Measurements from ENCODE around the gene HPS4. TPM values are rescaled to one million over a fixed set of nuclear protein-coding genes. Genes with fewer than 3 reads are reported as not detected.

Gene HPS4
- total and polyA plus RNA-seq, 4 experiments from 2014 or later = 7.9 to 59.7 (median 36.9) TPM

DNA sequence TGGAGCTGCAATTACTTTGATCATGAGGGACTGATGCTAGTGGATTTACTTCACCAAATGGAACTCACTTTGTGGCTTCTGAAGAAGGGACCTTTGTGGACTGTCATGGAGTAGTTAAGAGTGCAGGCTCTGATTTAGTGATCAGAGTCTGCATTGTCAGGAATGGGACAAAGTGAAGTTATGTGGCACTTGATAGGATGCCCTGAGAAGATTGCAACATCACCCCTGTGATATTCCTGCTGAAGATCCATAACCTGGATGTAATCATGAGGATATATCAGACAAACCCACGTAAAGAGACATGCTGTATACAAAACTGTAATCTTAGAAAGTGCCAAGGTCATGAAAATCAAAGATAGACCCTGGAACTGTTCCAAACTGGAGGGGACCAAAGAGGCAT, 30.3 kb upstream of the HPS4 start:
- intact Hi-C loops (cut with micrococcal nuclease) = loop anchor here (5.0 kb wide), 1 partner anchor 78 kb away; the partner anchor contains the start of gene TPST2
- no peak overlapping the region for H3K27ac ChIP-seq (ENCODE audit: low read depth, low read length)
- no peak overlapping the region for H3K4me3 ChIP-seq (ENCODE audit: low read length in 2 of 2)
- no peak for DNase-seq
- peak overlapping the region in 6 of 8 donors; percentile 43 to 100 (median 99) for H3K4me3 Mint-ChIP-seq
- ChIA-PET CTCF (ENCODE audit: partially characterized antibody) (interaction anchor here (1.5 kb wide), 1 partner anchor 130 kb away, joined by 4 read pairs; no protein-coding TSS in a partner anchor), POLR2A (ENCODE audit: partially characterized antibody) (interaction anchor here (0.5 to 5.5 kb wide), 5 partner anchors 30 to 1207 kb away, joined by 3 to 68 read pairs (median 4); partner anchors contain the start of genes HPS4 and SRRD)
- H3K36me3 Mint-ChIP-seq = peaks cover 10 to 31% of the 10 kb centered on the region in 2 donors
- H3K27ac Mint-ChIP-seq = peak overlapping the region in 3 of 7 donors; percentile 6 to 100 (median 95)
- H3K4me1 ChIP-seq (ENCODE audit: insufficient read depth, low read length) = peaks cover 21% of the 10 kb centered on the region
- peaks cover 14% of the 10 kb centered on the region for H3K36me3 ChIP-seq (ENCODE audit: insufficient read depth, low read length)
- no peaks in the 10 kb centered on the region for H3K9me3 Mint-ChIP-seq
- H3K9me3 ChIP-seq (ENCODE audit: control insufficient read depth in 1 of 2, low read length in 2 of 2) = no peaks in the 10 kb centered on the region
- no peaks in the 10 kb centered on the region for H3K27me3 Mint-ChIP-seq
- H3K27me3 ChIP-seq (ENCODE audit: insufficient read depth, low read length) = no peaks in the 10 kb centered on the region
- H3K4me1 Mint-ChIP-seq = peaks cover 26 to 46% (median 39%) of the 10 kb centered on the region in 4 donors

DNA sequence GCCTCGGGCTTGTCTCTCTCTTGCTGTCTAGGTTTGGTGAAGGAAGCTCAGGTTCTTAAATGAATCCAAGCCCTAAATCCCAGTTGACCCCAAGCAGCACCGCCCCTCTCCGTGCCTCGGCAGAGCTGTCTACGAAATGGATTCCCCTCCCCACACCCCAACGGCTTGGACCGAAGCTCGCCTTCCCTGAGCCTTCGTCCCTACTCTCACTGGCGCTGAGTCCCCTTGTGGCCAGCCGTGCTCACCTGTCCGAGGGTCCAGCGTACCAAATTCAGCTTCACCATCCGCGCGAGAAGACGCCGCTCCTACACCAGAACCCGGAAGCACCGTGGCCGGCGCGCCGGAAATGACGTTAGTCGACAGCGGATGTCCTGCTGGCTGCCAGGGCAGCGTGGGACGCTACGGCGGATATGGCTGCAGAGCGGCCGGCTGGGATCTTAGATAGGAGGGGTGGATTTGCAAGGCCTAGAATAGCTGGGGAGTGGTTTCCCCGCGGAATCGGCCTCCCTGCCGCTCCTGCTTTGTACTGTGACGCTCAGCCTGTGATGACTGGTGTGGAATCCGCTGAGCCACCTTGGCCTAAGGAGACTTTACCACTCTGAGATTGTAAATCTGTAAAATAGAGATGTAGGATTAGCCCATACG, 28.7 kb upstream of the HPS4 start, which contains the start of gene TFIP11:
TFIP11 (minus strand) TSS at position 325 of the 645 bp plus-strand sequence. CDS start 2,201 bp downstream, outside the sequence.
- peak within 1 kb of the TSS; percentile 95 to 100 (median 100) for H3K27ac Mint-ChIP-seq
- H3K27ac ChIP-seq (ENCODE audit: low read depth, low read length) = peak within 1 kb of the TSS; percentile 94

DNA sequence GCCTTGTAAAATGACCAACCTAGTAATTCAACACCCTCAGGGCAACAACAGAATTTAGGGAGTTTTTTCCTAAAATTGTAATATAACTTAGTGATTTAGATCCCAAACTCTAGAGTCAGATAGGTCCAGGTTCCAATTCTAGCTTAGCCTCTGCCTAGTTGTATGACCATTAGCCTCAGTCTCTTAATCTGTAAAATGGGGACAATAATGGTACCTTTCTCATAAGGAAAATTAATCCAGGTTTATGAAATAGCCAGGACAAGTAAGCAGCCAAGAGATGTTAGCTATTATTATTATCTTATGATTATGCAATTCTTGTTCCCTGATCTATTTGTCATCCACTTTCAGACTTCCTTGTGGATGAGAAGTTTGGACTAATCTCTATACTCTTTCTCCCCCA, 24.6 kb upstream of the HPS4 start:
- Histone ChIP-seq H3K4me1 (ENCODE audit: insufficient read depth, low read length) (peaks cover 32% of the 10 kb centered on the region), H3K4me3 (ENCODE audit: low read length in 2 of 2) (no peak overlapping the region), H3K27ac (ENCODE audit: low read depth, low read length) (no peak overlapping the region), H3K9me3 (ENCODE audit: control insufficient read depth in 1 of 2, low read length in 2 of 2) (no peaks in the 10 kb centered on the region), H3K27me3 (ENCODE audit: insufficient read depth, low read length) (no peaks in the 10 kb centered on the region), H3K36me3 (ENCODE audit: insufficient read depth, low read length) (peaks cover 60% of the 10 kb centered on the region)
- no peak for DNase-seq
- intact Hi-C loops (cut with micrococcal nuclease) = no loop called here
- peaks cover 0 to 2% (median 0%) of the 10 kb centered on the region in 8 donors for H3K9me3 Mint-ChIP-seq
- H3K27ac Mint-ChIP-seq = no peak overlapping the region
- CTCF ChIA-PET (ENCODE audit: partially characterized antibody) = no interaction called here
- no peak overlapping the region for H3K4me3 Mint-ChIP-seq
- peaks cover 40 to 73% of the 10 kb centered on the region in 2 donors for H3K36me3 Mint-ChIP-seq
- POLR2A ChIA-PET (ENCODE audit: partially characterized antibody) = no interaction called here
- peaks cover 30 to 53% (median 44%) of the 10 kb centered on the region in 4 donors for H3K4me1 Mint-ChIP-seq
- H3K27me3 Mint-ChIP-seq = no peaks in the 10 kb centered on the region

More for the DNA sequence above, 28.7 kb upstream of the HPS4 start, which contains the start of gene TFIP11:
- no peaks in the 10 kb centered on the region for H3K27me3 Mint-ChIP-seq
- H3K4me1 ChIP-seq (ENCODE audit: insufficient read depth, low read length) = peaks cover 21% of the 10 kb centered on the region
- peaks cover 11 to 41% of the 10 kb centered on the region in 2 donors for H3K36me3 Mint-ChIP-seq
- H3K4me3 Mint-ChIP-seq = peak within 1 kb of the TSS; percentile 99 to 100 (median 99)
- H3K9me3 Mint-ChIP-seq = no peaks in the 10 kb centered on the region
- H3K27me3 ChIP-seq (ENCODE audit: insufficient read depth, low read length) = no peaks in the 10 kb centered on the region
- H3K4me1 Mint-ChIP-seq = peaks cover 26 to 46% (median 40%) of the 10 kb centered on the region in 4 donors
- H3K36me3 ChIP-seq (ENCODE audit: insufficient read depth, low read length) = peaks cover 24% of the 10 kb centered on the region
- ChIA-PET POLR2A (ENCODE audit: partially characterized antibody) (interaction anchor here (0.9 to 5.5 kb wide), 13 partner anchors 8 to 162 kb away, joined by 3 to 68 read pairs (median 5); partner anchors contain the start of genes HPS4, SRRD and TPST2), CTCF (ENCODE audit: partially characterized antibody) (interaction anchor here (0.6 to 2.0 kb wide), 6 partner anchors 9 to 131 kb away, joined by 3 to 11 read pairs (median 4); partner anchors contain the start of genes HPS4 and SRRD)
- H3K9me3 ChIP-seq (ENCODE audit: control insufficient read depth in 1 of 2, low read length in 2 of 2) = no peaks in the 10 kb centered on the region
- intact Hi-C loops (cut with micrococcal nuclease) = loop anchor here (1.0 to 5.0 kb wide), 3 partner anchors 29 to 160 kb away; partner anchors contain the start of genes HPS4, SRRD and TPST2
- DNase-seq = peak; percentile 83 to 90 (median 84)
- H3K4me3 ChIP-seq (ENCODE audit: low read length in 2 of 2) = peak within 1 kb of the TSS; percentile 83 to 90

DNA sequence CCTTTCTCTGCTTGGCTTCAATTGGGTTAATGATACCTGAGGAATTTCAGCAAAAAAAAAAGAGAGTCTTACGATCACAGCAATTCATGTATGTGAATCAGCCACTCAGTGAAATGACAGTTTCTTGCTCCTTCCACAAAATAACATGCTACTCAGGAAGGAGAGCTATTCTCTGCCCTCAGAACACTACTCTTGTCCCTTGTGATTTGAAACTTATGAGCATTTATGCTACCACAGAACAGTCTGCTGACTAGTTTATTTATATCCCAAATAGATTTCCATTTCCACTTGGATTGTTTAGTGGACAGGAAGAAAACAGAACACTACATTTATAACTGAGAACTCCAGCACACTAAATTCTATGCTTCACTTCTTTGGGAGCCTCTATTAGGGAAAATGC, 20.2 kb upstream of the HPS4 start:
- H3K36me3 Mint-ChIP-seq = peaks cover 52 to 76% of the 10 kb centered on the region in 2 donors
- peaks cover 16 to 27% (median 23%) of the 10 kb centered on the region in 4 donors for H3K4me1 Mint-ChIP-seq
- H3K27ac Mint-ChIP-seq = peak overlapping the region in 6 of 7 donors; percentile 42 to 93 (median 80)
- Histone ChIP-seq H3K4me3 (ENCODE audit: low read length in 2 of 2) (no peak overlapping the region), H3K36me3 (ENCODE audit: insufficient read depth, low read length) (peaks cover 85% of the 10 kb centered on the region), H3K4me1 (ENCODE audit: insufficient read depth, low read length) (peaks cover 22% of the 10 kb centered on the region), H3K27ac (ENCODE audit: low read depth, low read length) (no peak overlapping the region), H3K27me3 (ENCODE audit: insufficient read depth, low read length) (no peaks in the 10 kb centered on the region), H3K9me3 (ENCODE audit: control insufficient read depth in 1 of 2, low read length in 2 of 2) (no peaks in the 10 kb centered on the region)
- POLR2A ChIA-PET (ENCODE audit: partially characterized antibody) = interaction anchor here (1.0 to 7.8 kb wide), 9 partner anchors 8 to 170 kb away, joined by 3 to 40 read pairs (median 5); partner anchors contain the start of genes HPS4, SRRD and TFIP11
- CTCF ChIA-PET (ENCODE audit: partially characterized antibody) = interaction anchor here (0.8 to 4.4 kb wide), 16 partner anchors 9 to 169 kb away, joined by 3 to 32 read pairs (median 4); partner anchors contain the start of genes HPS4, MIAT, SRRD and TFIP11
- H3K27me3 Mint-ChIP-seq = no peaks in the 10 kb centered on the region
- DNase-seq = no peak
- intact Hi-C loops (cut with micrococcal nuclease) = loop anchor here (1.0 kb wide), 1 partner anchor 162 kb away; no protein-coding TSS in a partner anchor
- H3K4me3 Mint-ChIP-seq = peak overlapping the region in 2 of 8 donors; percentile 56 to 76
- H3K9me3 Mint-ChIP-seq = peaks cover 0 to 4% (median 0%) of the 10 kb centered on the region in 8 donors

DNA sequence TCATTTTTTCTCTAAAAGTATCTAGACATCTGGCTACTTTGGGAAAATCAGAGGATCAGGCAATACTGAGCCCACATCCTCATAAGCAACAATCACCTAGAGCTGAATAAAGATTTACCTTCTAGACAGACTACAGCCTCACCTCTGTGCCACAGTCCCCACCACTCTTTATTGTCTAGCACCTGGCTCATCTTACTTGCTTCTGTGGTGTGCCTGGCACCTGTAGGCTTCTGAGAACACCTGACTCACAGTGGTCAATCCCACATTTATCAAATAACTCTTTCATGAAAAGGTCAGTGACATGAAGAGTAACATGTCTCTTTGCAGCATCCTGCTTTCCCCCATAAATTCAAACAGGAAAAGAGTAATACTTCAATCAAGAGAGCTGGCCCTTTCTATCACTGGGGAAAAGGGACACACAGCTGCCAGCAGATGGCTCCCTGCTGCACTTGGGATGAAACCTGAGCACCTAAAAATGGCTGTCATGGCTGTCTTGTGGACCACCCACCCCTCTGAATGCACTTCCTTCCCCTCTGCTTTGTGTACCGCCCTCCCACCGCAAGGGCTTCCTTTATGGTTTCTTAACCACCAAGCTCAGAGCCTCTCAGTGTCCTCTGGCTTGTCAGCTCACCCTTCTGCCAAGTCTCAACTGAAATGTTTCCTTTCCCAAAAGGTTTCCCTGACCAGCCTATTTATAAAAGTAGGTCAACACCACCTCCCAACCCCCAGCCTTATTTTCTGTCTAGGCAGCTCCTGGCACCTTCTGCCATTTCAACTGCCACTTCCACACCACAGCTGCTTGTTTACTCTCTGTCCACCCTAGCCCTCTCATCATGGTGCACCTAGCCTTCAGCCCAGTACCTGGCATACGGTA, 19.3 kb upstream of the HPS4 start:
- H3K27ac Mint-ChIP-seq = peak overlapping the region; percentile 57 to 93 (median 79)
- ChIA-PET POLR2A (ENCODE audit: partially characterized antibody) (interaction anchor here (1.0 to 7.8 kb wide), 7 partner anchors 9 to 171 kb away, joined by 3 to 40 read pairs (median 5); partner anchors contain the start of genes HPS4, SRRD and TFIP11), CTCF (ENCODE audit: partially characterized antibody) (interaction anchor here (1.2 to 4.4 kb wide), 17 partner anchors 9 to 170 kb away, joined by 3 to 32 read pairs (median 4); partner anchors contain the start of genes HPS4, MIAT, SRRD and TFIP11)
- peaks cover 0 to 4% (median 0%) of the 10 kb centered on the region in 8 donors for H3K9me3 Mint-ChIP-seq
- intact Hi-C loops (cut with micrococcal nuclease) = loop anchor here (1.0 kb wide), 1 partner anchor 162 kb away; no protein-coding TSS in a partner anchor
- peak overlapping the region in 7 of 8 donors; percentile 13 to 76 (median 49) for H3K4me3 Mint-ChIP-seq
- Histone ChIP-seq H3K4me1 (ENCODE audit: insufficient read depth, low read length) (peaks cover 22% of the 10 kb centered on the region), H3K9me3 (ENCODE audit: control insufficient read depth in 1 of 2, low read length in 2 of 2) (no peaks in the 10 kb centered on the region), H3K4me3 (ENCODE audit: low read length in 2 of 2) (no peak overlapping the region), H3K36me3 (ENCODE audit: insufficient read depth, low read length) (peaks cover 82% of the 10 kb centered on the region), H3K27ac (ENCODE audit: low read depth, low read length) (no peak overlapping the region), H3K27me3 (ENCODE audit: insufficient read depth, low read length) (no peaks in the 10 kb centered on the region)
- no peaks in the 10 kb centered on the region for H3K27me3 Mint-ChIP-seq
- peak; percentile 57 to 69 (median 65) for DNase-seq
- peaks cover 17 to 27% (median 23%) of the 10 kb centered on the region in 4 donors for H3K4me1 Mint-ChIP-seq
- peaks cover 54 to 75% of the 10 kb centered on the region in 2 donors for H3K36me3 Mint-ChIP-seq

DNA sequence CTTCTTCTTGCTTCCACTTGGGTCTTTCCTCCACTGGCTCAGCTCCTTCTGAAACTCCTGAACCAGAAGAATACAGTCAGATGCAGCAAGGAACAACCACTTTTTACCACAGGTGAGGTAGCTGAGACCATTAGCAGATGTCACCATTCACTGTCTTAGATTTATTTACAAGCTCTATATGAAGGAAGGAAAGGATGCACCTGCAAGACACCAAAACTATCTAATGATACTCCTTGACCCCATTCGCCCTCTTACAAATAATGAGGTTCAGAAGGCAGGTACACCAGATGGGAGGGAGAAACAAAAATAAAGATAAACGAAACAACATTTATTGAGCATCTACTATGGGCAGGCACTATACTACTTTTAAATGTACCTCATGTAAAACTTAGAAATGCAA, 18.4 kb upstream of the HPS4 start:
- POLR2A ChIA-PET (ENCODE audit: partially characterized antibody) = interaction anchor here (0.6 to 7.8 kb wide), 4 partner anchors 19 to 172 kb away, joined by 4 to 40 read pairs (median 6); partner anchors contain the start of genes HPS4 and SRRD
- peaks cover 22% of the 10 kb centered on the region for H3K4me1 ChIP-seq (ENCODE audit: insufficient read depth, low read length)
- intact Hi-C loops (cut with micrococcal nuclease) = no loop called here
- Mint-ChIP-seq H3K9me3 (peaks cover 0 to 4% (median 0%) of the 10 kb centered on the region in 8 donors), H3K4me1 (peaks cover 18 to 27% (median 23%) of the 10 kb centered on the region in 4 donors), H3K27ac (peak overlapping the region in 4 of 7 donors; percentile 42 to 75 (median 58)), H3K36me3 (peaks cover 59 to 82% of the 10 kb centered on the region in 2 donors), H3K27me3 (no peaks in the 10 kb centered on the region), H3K4me3 (no peak overlapping the region)
- no peak overlapping the region for H3K27ac ChIP-seq (ENCODE audit: low read depth, low read length)
- H3K27me3 ChIP-seq (ENCODE audit: insufficient read depth, low read length) = no peaks in the 10 kb centered on the region
- H3K9me3 ChIP-seq (ENCODE audit: control insufficient read depth in 1 of 2, low read length in 2 of 2) = no peaks in the 10 kb centered on the region
- no peak overlapping the region for H3K4me3 ChIP-seq (ENCODE audit: low read length in 2 of 2)
- peaks cover 81% of the 10 kb centered on the region for H3K36me3 ChIP-seq (ENCODE audit: insufficient read depth, low read length)
- CTCF ChIA-PET (ENCODE audit: partially characterized antibody) = interaction anchor here (0.6 to 4.4 kb wide), 12 partner anchors 17 to 769 kb away, joined by 3 to 32 read pairs (median 4); partner anchors contain the start of genes HPS4, MIAT and SRRD
- no peak for DNase-seq
